Stomach (tissue), 4 donors: ENCODE measurements around the gene MLANA.

ENCODE experiments used
- EP300 ChIP-seq: sonication (generic); formaldehyde crosslinking; IDR thresholded peaks from one replicate; pipeline ENCODE4 v1.6.1; 2017; ENCODE audit warnings: antibody characterized with exemption
- POLR2A ChIP-seq, 4 donors: fragments of 450-650 bp; IDR thresholded peaks; one replicate each; pipeline ENCODE4 v1.6.1; 2016; ENCODE audit warnings: antibody characterized with exemption in 4 of 4, control low read depth in 2 of 4, mild to moderate bottlenecking in 1 of 4, moderate library complexity in 1 of 4
- POLR2AphosphoS5 ChIP-seq, 3 donors: sonication (generic); formaldehyde crosslinking; IDR thresholded peaks; one replicate each; pipeline ENCODE4 v1.6.1; 2016; ENCODE audit warnings: antibody characterized with exemption in 3 of 3
- TF ChIP-seq, protein P1 (sequence below), 7 experiments: fragments of 450-650 bp in 4 of 7; fragments of 200-600 bp in 3 of 7; sonication (generic) in 3 of 7; IDR thresholded peaks; one replicate each; pipeline ENCODE4 v1.5.1; 2016 to 2019; ENCODE audit warnings: antibody characterized with exemption in 7 of 7, control low read depth in 2 of 7, mild to moderate bottlenecking in 1 of 7

DNA sequence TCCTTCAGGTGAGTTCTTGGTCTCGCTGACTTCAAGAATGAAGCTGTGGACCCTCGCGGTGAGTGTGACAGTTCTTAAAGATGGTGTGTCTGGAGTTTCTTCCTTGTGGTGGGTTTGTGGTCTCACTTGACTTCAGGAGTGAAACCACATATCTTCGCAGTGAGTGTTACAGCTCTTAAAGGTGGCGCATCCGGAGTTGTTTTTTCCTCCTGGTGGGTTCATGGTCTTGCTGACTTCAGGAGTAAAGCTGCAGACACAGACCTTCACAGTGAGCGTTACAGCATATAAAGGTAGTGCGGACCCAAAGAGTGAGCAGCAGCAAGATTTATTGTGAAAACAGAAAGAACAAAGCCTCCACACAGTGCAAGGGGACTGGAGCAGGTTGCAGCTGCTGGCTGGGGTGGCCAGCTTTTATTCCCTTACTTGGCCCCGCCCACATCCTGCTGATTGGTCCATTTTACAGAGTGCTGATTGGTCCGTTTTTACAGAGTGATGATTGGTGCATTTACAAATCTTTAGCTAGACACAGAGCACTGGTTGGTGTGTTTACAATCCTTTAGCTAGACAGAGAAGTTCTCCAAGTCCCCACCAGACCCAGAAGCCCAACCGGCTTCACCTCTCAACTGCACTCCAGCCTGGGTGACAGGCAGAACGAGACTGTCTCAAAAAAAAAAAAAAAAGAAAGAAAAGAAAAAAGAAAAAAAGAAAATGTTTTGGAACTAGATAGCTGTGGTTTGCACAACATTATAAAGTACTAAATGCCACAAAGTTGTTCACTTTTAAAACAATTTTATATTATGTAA is 48.7 kb upstream of the MLANA start:
- TF ChIP-seq, protein P1, sequence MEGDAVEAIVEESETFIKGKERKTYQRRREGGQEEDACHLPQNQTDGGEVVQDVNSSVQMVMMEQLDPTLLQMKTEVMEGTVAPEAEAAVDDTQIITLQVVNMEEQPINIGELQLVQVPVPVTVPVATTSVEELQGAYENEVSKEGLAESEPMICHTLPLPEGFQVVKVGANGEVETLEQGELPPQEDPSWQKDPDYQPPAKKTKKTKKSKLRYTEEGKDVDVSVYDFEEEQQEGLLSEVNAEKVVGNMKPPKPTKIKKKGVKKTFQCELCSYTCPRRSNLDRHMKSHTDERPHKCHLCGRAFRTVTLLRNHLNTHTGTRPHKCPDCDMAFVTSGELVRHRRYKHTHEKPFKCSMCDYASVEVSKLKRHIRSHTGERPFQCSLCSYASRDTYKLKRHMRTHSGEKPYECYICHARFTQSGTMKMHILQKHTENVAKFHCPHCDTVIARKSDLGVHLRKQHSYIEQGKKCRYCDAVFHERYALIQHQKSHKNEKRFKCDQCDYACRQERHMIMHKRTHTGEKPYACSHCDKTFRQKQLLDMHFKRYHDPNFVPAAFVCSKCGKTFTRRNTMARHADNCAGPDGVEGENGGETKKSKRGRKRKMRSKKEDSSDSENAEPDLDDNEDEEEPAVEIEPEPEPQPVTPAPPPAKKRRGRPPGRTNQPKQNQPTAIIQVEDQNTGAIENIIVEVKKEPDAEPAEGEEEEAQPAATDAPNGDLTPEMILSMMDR (IDR thresholded peaks at IDR 0.05) = no peak
- TF ChIP-seq POLR2A (IDR thresholded peaks at IDR 0.05) (no peak), POLR2AphosphoS5 (IDR thresholded peaks at IDR 0.05) (no peak), EP300 (no peak)
